Activated B cell treated with CpG ODN at 0.5 μM for 24 hours (primary cell): ENCODE data around the gene DVL1. TPM values are rescaled to one million over a fixed set of nuclear protein-coding genes. Genes with fewer than 3 reads are reported as not detected.

Experiments
- ATAC-seq: fragments of 200-7000 bp; cut with Tn5 transposase; one replicate; pipeline ENCODE4 v1.10.0; 2021; ENCODE audit warnings: low read depth, mild to moderate bottlenecking, moderate library complexity
- CTCF ChIA-PET: fragments of 350-600 bp; sonication (Branson Sonifier 250); formaldehyde crosslinking; loops from one replicate; lab custom pipeline; 2021; ENCODE audit warnings: antibody characterized with exemption; lab: Charles Lee
- POLR2A ChIA-PET: fragments of 350-600 bp; sonication (Branson Sonifier 250); formaldehyde crosslinking; loops from one replicate; lab custom pipeline; 2021; ENCODE audit warnings: antibody characterized with exemption; lab: Charles Lee
- DNase-seq: peaks from one replicate; pipeline ENCODE4 v3.0.0; 2022
- H3K27ac Mint-ChIP-seq: one replicate; pipeline ENCODE4 v1.8.0; 2020; ENCODE audit warnings: mixed read lengths
- H3K27me3 Mint-ChIP-seq: one replicate; pipeline ENCODE4 v1.8.0; 2021; ENCODE audit warnings: mixed read lengths
- H3K36me3 Mint-ChIP-seq: one replicate; pipeline ENCODE4 v1.8.0; 2021; ENCODE audit warnings: low read depth, mixed read lengths
- H3K4me1 Mint-ChIP-seq: one replicate; pipeline ENCODE4 v1.8.0; 2021; ENCODE audit warnings: mixed read lengths
- H3K4me3 Mint-ChIP-seq: one replicate; pipeline ENCODE4 v1.8.0; 2020; ENCODE audit warnings: mild to moderate bottlenecking, mixed read lengths
- H3K9me3 Mint-ChIP-seq: one replicate; pipeline ENCODE4 v1.8.0; 2020; ENCODE audit warnings: mixed read lengths
- CTCF ChIP-seq: fragments of 200-600 bp; IDR thresholded peaks from one replicate; pipeline ENCODE4 v1.8.0; 2022; ENCODE audit warnings: antibody characterized with exemption, mild to moderate bottlenecking
- intact Hi-C: fragments of 100-400 bp; cut with micrococcal nuclease; formaldehyde crosslinking; loops from one replicate; pipeline ENCODE4 v1.15.1; 2024
- total RNA-seq: library from RNA; stranded (reverse); gene quantifications from 2 replicates; pipeline ENCODE4 v1.2.3, GENCODE V29; 2022

DVL1 gene
- total RNA-seq, 1 donor from 2014 or later: 29.3 TPM

- Mint-ChIP-seq H3K4me1 (no peaks in the 10 kb centered on the region), H3K27ac (no peak overlapping the region), H3K9me3 (no peaks in the 10 kb centered on the region), H3K36me3 (peaks cover 15% of the 10 kb centered on the region), H3K27me3 (no peaks in the 10 kb centered on the region), H3K4me3 (no peak overlapping the region)
- no peak for TF ChIP-seq CTCF
- ATAC-seq (no peak), DNase-seq (no peak)
- POLR2A ChIA-PET: no interaction called here
- intact Hi-C loops: no loop called here
- CTCF ChIA-PET: no interaction called here
Measured at GRCh38 chr1:1336446-1336845, 12.8 kb downstream of the DVL1 start.

- H3K4me3 Mint-ChIP-seq: no peak overlapping the region
- intact Hi-C loops: no loop called here
Measured at GRCh38 chr1:1335792-1336248, 13.4 kb downstream of the DVL1 start.

GRCh38 chr1:1335283-1335682 is 13.9 kb downstream of the DVL1 start:
- Mint-ChIP-seq H3K4me3 (no peak overlapping the region), H3K27ac (no peak overlapping the region), H3K4me1 (peaks cover 8% of the 10 kb centered on the region), H3K9me3 (no peaks in the 10 kb centered on the region), H3K27me3 (no peaks in the 10 kb centered on the region), H3K36me3 (peaks cover 10% of the 10 kb centered on the region)
- DNase-seq: no peak
- intact Hi-C loops: no loop called here
- CTCF ChIA-PET: no interaction called here
- TF ChIP-seq CTCF: no peak
- POLR2A ChIA-PET: no interaction called here
- ATAC-seq: no peak

More at GRCh38 chr1:1335792-1336248, 13.4 kb downstream of the DVL1 start:
- no peak for ATAC-seq
- no peak for TF ChIP-seq CTCF
- H3K9me3 Mint-ChIP-seq: no peaks in the 10 kb centered on the region
- no peak overlapping the region for H3K27ac Mint-ChIP-seq
- ChIA-PET CTCF (no interaction called here), POLR2A (no interaction called here)
- DNase-seq: no peak
- H3K36me3 Mint-ChIP-seq: peaks cover 11% of the 10 kb centered on the region
- H3K27me3 Mint-ChIP-seq: no peaks in the 10 kb centered on the region
- peaks cover 4% of the 10 kb centered on the region for H3K4me1 Mint-ChIP-seq

- CTCF ChIA-PET: no interaction called here
Measured at GRCh38 chr1:1334835-1335234, 14.4 kb downstream of the DVL1 start.

More at GRCh38 chr1:1334835-1335234, 14.4 kb downstream of the DVL1 start:
- no peaks in the 10 kb centered on the region for H3K9me3 Mint-ChIP-seq
- no peak overlapping the region for H3K27ac Mint-ChIP-seq
- no peak overlapping the region for H3K4me3 Mint-ChIP-seq
- no peak for DNase-seq
- POLR2A ChIA-PET: interaction anchor here (0.6 kb wide), 1 partner anchor 280 kb away, joined by 3 read pairs; no protein-coding TSS in a partner anchor
- intact Hi-C loops: no loop called here
- peaks cover 12% of the 10 kb centered on the region for H3K4me1 Mint-ChIP-seq
- H3K27me3 Mint-ChIP-seq: no peaks in the 10 kb centered on the region
- TF ChIP-seq CTCF: no peak
- ATAC-seq: no peak
- peaks cover 7% of the 10 kb centered on the region for H3K36me3 Mint-ChIP-seq
